NCI-H510A treated with DMSO at 0.1 percent for 48 hours (cell line): ENCODE results near the gene NBPF1.
"Not testable (repeated sequence)": the region's sequence is repeated elsewhere in the genome, so short reads cannot be mapped to it uniquely, and the experiment has no call there.

Experiments used
- DNase-seq: peaks from one replicate; lab custom pipeline; 2025; lab: John Stamatoyannopoulos, UW

NBPF1 gene

DNA sequence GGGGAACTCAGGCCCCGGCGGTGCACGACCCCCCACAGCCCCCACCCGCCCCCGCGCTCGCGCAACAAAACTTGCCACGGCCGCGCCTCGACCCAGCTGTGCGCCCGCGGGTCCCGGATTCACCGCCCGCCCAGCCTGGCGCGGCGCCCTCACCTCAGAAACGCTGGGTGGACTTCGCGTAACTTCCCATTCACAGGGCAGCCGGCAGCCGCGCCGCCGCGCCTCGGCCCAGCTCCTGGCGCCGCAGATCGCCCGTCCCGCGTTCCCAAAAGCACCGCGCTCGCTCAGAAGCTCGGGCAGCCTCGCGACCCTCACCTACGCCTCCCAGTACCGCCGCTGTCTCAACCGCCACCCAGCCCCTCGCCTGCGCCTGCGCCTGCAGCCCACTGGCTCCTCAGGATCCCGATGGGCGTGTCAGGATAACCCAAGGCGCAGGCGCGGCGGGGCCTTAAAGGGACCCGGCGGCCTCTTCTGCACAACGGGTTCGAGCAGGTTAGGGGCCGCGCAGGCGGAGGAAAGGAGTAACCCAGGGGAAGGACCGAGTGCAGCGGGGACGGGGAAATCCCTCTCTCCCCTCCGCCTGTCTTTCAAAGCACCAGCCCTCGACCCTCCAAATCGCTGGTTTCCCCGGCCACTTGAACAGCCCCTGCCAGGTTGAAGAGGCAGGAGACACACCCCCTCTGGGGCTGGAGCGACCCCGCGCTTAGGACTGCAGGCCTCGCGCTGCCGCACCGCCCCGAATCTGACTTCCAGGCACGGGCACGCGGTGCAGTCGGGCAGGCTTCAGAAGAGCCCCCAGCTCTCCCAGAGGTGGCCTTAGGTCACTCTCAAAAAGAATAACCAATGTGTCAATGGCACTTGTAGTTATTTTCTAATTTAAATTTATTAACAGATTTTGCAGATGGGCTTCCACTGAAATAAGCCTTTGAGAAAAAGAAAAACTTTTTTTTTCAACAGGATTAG is at the start of gene NBPF1:
NBPF1 (minus strand) TSS at position 380 of the 963 bp plus-strand sequence.
- DNase-seq: peak; percentile 100

- DNase-seq: not testable (repeated sequence)
Observed at GRCh38 chr1:16658234-16658633, 44.9 kb upstream of the NBPF1 start.

DNA sequence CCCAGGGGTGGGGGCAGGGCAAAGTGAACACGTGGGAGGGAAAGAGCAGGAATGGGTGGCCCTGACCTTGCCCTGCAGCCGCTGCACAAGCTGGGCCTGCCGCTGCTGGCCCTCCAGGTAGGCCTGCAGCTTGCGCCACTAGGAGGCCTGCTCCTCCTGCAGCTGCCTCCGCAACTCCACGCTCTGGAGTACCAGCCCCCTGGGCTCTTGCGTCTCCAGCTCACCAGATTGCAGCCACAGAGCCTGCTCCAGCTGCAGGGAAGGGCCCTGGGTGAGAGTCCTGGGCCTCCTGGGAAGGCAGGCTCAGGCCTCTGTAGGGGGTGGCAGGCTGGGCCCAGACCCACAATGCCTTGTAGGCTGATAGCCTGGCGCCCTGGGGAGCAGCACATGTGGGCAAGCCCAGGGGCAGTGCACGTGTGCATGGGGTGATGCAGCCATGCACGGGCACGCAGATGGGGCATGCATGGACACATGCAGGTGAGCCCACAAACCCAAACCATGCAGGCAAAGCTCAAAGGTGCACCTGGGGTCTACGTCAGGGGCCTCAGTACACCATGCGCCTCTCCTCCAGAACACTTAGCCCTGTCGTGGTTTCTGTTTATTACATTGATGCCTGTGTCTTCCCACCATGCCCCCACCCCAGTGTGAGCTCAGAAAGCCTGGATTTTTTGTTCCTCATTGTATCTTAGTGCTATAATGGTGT is 43.8 kb upstream of the NBPF1 start:
- not testable (repeated sequence) for DNase-seq

- not testable (repeated sequence) for DNase-seq
Observed at GRCh38 chr1:16656574-16656973, 43.2 kb upstream of the NBPF1 start.

DNA sequence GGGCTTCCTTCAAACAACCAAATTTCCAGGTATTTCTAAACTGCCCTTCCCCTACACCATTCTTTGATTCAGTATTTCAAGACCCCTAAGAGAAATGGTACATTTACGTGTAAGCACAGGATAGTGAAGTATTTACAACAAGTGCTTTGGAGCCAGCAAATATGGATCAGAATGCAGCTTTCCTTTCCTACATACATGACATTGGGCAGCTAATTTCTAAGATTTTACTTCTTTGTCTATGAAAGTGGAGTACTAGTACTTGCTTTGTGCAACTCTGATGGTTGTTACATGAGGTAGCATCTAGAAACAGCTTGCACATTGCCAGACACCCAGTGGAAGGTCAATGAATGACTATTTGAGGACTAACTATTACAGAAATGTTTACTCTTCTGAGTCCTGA is 38.2 kb upstream of the NBPF1 start:
- not testable (repeated sequence) for DNase-seq

- DNase-seq: not testable (repeated sequence)
Observed at GRCh38 chr1:16649960-16650359, 36.6 kb upstream of the NBPF1 start.

DNA sequence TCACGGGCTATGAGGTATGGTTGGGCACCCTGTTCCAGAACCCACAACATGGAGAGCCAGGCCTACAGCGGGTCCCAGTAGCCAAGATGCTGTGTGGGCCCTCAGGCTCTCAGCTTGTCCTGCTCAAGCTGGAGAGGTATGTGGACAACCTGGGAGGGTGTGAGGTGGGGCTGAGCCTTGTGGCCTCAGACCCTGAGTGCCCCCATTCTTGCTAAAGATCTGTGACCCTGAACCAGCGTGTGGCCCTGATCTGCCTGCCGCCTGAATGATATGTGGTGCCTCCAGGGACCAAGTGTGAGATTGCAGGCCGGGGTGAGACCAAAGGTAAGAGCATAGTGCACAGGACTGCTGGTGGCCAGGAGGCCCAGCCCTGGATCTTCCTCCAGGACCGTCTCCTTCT is 36.0 kb upstream of the NBPF1 start:
- not testable (repeated sequence) for DNase-seq

DNA sequence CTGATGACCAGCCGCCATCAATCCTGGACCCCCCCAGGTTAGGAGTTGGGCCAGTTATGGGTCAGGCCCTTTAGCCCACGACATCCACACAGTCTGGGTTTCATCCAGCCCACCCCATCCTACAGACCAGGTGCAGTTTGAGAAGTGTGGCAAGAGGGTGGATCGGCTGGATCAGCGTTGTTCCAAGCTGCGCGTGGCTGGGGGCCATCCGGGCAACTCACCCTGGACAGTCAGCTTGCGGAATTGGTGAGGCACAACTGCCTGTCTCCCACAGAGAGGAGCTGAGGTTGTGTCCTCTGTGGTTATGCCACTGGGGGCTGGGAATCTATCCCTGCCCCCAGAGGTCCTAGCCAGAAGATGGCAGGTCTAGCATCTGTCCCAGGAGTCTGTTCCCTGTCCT is 35.4 kb upstream of the NBPF1 start:
- DNase-seq: not testable (repeated sequence)

DNA sequence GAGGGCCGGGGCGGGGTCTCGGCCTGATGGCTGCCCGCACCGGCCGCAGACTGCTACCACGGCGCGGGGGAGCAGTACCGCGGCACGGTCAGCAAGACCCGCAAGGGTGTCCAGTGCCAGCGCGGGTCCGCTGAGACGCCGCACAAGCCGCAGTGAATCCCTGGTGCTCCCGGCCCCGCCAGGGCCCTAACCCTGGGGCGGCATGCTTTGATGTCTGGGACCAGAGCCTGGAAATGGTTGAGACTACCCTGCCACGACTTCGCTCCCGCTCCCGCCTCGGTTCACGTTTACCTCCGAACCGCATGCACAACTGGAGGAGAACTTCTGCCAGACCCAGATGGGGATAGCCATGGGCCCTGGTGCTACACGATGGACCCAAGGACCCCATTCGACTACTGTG is 34.9 kb upstream of the NBPF1 start:
- DNase-seq: not testable (repeated sequence)

DNA sequence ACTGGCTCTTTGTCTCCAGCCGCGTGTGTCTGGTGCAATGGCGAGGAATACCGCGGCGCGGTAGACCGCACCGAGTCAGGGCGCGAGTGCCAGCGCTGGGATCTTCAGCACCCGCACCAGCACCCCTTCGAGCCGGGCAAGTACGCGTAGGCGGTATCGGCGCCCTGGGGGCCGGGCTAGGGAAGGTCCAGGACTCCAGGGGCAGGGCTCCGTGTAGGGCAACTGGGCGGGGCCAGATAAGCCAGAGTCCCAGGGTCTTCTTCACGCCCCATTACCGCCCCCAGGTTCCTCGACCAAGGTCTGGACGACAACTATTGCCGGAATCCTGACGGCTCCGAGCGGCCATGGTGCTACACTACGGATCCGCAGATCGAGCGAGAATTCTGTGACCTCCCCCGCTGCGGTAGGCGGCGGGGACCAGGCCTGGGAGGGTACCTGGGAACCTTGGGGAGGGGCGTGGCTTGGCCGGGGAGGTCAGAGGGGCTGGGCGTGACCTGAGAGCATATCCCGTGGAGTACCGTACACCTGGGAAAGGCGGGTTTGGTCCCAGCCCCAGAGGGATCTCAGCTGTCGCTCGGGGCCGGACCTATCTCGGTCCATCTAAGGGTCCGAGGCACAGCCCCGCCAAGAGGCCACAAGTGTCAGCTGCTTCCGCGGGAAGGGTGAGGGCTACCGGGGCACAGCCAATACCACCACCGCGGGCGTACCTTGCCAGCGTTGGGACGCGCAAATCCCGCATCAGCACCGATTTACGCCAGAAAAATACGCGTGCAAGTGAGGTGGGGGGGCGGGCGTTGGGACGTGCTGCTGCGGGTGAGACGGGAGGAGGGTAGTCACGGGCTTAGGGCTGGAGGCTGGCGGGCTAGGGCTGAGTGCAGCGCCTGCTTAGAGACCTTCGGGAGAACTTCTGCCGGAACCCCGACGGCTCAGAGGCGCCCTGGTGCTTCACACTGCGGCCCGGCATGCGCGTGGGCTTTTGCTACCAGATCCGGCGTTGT is 34.1 kb upstream of the NBPF1 start:
- not testable (repeated sequence) for DNase-seq

DNA sequence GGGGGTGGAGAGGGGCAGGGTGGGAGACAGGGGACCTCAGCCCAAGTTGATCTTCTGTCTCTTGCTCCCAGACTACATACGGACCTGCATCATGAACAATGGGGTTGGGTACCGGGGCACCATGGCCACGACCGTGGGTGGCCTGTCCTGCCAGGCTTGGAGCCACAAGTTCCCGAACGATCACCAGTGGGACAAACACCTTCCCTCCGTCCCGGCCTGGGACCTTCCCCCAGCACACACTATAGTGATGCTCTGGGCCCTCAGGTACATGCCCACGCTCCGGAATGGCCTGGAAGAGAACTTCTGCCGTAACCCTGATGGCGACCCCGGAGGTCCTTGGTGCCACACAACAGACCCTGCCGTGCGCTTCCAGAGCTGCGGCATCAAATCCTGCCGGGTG is 33.4 kb upstream of the NBPF1 start:
- not testable (repeated sequence) for DNase-seq

DNA sequence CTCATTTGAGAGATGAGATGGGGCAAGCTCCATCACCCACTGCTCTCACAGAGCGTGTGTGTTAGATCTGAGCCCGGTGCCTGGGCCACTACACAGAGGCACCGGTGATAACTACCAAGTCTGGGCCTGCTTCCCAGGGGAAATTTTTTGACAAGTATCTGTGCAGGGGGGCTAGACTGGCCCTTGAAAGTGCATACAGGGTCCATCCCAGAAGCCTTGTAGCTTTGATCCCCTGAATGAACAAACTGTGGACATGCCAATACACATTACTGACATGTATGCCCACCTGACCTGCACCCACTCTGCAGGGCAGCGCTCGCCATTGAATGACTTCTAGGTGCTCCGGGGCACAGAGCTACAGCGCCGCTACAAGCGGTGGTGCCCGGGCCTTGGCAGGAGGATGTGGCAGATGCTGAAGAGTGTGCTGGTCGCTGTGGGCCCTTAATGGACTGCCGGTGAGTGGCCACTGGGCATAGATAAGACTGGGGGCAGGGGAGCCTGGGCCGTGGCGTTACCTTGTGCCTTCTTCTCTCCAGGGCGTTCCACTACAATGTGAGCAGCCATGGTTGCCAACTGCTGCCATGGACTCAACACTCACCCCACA is 32.8 kb upstream of the NBPF1 start:
- not testable (repeated sequence) for DNase-seq

- not testable (repeated sequence) for DNase-seq
Observed at GRCh38 chr1:16645271-16646060, 32.1 kb upstream of the NBPF1 start.

- DNase-seq: peak; percentile 100
Observed at GRCh38 chr1:16644482-16645270, 31.3 kb upstream of the NBPF1 start.

GRCh38 chr1:16644193-16644481 is 30.8 kb upstream of the NBPF1 start:
- DNase-seq: peak; percentile 82

GRCh38 chr1:16643476-16644192 is 30.3 kb upstream of the NBPF1 start:
- peak; percentile 82 for DNase-seq

DNA sequence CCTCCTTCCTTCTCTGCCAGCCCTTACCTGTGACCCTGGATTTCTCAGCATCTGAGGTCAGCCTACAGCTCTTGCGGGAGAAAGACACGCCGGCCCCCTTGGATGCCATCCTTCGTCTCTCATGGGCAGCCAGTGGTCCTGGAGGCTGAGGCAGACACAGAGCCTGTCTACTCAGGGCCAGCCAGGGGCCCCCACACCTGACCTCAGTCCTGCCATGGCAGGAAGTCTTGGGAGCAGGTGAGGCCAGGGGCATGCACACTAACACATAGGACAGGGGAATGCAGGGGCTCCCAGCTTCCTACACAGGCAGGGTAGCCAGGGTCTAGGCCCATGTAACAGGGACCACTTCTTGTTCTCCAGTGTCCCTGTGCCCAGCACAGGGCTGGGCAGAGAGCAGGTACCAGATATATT is 29.6 kb upstream of the NBPF1 start:
- DNase-seq: not testable (repeated sequence)

GRCh38 chr1:16642025-16642966 is 28.9 kb upstream of the NBPF1 start:
- not testable (repeated sequence) for DNase-seq
